Neural crest cell (in vitro differentiated cells): ENCODE measurements around the gene FCN2. TPM values are rescaled to one million over a fixed set of nuclear protein-coding genes. Genes with fewer than 3 reads are reported as not detected.

Experiments used
- DNase-seq: peaks from one replicate; pipeline ENCODE4 v3.0.0; 2021; ENCODE audit warnings: low read depth, mixed read lengths, low spot score
- H3K27ac Mint-ChIP-seq: one replicate; pipeline ENCODE4 v1.8.0; 2021; ENCODE audit warnings: mild to moderate bottlenecking, mixed read lengths; ENCODE audit not compliant: unreplicated experiment
- H3K27me3 Mint-ChIP-seq: 2 replicates; pipeline ENCODE4 v1.8.0; 2021; ENCODE audit warnings: low read depth, mild to moderate bottlenecking, mixed read lengths
- H3K36me3 Mint-ChIP-seq: 2 replicates; pipeline ENCODE4 v1.8.0; 2021; ENCODE audit warnings: low read depth, mild to moderate bottlenecking, mixed read lengths
- H3K4me1 Mint-ChIP-seq: 2 replicates; pipeline ENCODE4 v1.8.0; 2021; ENCODE audit warnings: mixed read lengths
- H3K4me3 Mint-ChIP-seq: one replicate; pipeline ENCODE4 v1.8.0; 2021; ENCODE audit warnings: mild to moderate bottlenecking, mixed read lengths
- H3K9me3 Mint-ChIP-seq: 2 replicates; pipeline ENCODE4 v1.8.0; 2021; ENCODE audit warnings: mixed read lengths
- total RNA-seq: library from RNA; stranded (reverse); gene quantifications from 2 replicates; pipeline ENCODE4 v1.2.1, GENCODE V29; 2021
- TF ChIP-seq, protein P1 (sequence below): fragments of 200-600 bp; sonication (generic); conservative IDR thresholded peaks from 2 replicates; pipeline ENCODE4 v1.5.0; 2021; ENCODE audit warnings: antibody characterized with exemption, mild to moderate bottlenecking

The FCN2 gene
- total RNA-seq, 1 donor from 2014 or later = not detected

DNA sequence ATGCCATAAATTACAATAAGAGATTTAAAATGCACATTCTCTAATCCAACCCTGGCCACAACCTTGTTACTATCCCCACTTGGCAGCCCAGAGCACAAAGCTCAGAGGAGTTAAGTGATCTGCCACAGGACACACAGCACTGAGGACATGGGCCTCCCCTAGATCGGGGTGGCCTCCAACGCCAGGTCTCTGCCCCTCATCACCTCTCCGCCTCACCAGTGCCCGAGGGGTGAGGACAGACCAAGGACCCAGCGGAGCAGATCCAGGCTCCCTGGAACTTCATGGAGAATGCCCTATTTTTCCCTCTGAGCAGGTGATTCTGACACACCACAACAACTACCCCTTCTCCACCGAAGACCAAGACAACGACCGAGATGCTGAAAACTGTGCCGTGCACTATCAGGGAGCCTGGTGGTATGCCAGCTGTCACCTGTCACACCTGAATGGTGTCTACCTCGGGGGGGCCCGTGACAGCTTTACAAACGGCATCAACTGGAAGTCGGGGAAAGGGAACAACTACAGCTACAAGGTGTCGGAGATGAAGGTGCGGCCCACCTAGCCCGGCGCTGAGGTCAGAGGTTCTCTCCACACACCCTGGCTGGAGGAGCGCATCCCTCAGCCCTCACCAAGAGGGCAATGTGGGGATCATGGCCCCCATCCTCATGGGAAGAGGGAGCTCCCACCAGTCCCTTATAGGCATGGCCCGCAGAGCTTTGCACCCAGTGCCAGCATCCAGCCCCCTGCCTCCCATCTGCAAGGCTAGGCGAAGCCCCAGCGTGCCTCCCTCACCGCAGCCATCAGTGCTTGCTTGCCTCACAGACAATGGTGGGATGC lies 12.5 kb upstream of the FCN2 start:
- Mint-ChIP-seq H3K27me3 (no peaks in the 10 kb centered on the region), H3K4me3 (no peak overlapping the region), H3K36me3 (no peaks in the 10 kb centered on the region), H3K9me3 (no peaks in the 10 kb centered on the region), H3K27ac (no peak overlapping the region), H3K4me1 (no peaks in the 10 kb centered on the region)
- DNase-seq = no peak
- TF ChIP-seq, protein P1, sequence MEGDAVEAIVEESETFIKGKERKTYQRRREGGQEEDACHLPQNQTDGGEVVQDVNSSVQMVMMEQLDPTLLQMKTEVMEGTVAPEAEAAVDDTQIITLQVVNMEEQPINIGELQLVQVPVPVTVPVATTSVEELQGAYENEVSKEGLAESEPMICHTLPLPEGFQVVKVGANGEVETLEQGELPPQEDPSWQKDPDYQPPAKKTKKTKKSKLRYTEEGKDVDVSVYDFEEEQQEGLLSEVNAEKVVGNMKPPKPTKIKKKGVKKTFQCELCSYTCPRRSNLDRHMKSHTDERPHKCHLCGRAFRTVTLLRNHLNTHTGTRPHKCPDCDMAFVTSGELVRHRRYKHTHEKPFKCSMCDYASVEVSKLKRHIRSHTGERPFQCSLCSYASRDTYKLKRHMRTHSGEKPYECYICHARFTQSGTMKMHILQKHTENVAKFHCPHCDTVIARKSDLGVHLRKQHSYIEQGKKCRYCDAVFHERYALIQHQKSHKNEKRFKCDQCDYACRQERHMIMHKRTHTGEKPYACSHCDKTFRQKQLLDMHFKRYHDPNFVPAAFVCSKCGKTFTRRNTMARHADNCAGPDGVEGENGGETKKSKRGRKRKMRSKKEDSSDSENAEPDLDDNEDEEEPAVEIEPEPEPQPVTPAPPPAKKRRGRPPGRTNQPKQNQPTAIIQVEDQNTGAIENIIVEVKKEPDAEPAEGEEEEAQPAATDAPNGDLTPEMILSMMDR = no peak

DNA sequence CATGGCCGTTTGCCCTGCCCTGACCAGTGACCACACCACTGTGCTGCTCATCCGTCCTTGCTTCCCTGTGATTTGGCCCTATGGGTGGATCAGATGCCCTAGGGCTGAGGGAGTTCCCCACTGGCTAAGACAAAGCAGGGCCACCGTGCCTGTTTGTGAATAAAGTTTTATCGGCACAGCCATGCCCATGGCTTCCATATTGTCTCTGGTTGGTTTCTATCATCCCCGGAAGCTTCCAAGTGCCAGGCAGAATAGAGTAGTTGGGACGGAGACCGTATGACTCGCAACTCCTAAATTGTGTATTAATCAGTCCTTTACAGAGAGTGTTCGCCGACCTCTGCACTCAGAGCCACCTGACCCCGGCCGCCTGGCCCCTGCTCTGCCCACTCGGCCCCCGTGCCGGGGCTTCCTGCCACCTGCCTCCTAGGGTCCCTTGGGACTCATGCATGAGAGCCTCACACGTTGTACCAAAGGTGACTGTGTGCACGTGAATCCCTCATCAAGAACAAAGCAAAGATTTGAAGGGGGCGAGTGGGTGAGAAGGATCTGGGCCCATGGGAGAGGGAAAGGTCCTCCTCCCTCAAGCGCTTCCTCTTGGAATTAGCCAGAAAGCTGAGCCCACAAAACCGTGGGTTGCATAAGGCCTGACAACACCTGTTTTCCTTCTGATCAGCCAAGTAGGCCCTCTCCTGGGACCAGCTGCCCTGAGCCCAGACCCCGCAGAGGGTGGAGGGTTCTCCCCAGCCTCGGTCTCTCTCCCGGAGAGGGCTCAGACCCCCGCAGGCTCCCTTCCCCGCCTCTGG lies 11.7 kb upstream of the FCN2 start:
- Mint-ChIP-seq H3K36me3 (no peaks in the 10 kb centered on the region), H3K4me3 (no peak overlapping the region), H3K9me3 (no peaks in the 10 kb centered on the region), H3K4me1 (no peaks in the 10 kb centered on the region), H3K27ac (no peak overlapping the region), H3K27me3 (no peaks in the 10 kb centered on the region)
- no peak for DNase-seq
- TF ChIP-seq, protein P1 = no peak

DNA sequence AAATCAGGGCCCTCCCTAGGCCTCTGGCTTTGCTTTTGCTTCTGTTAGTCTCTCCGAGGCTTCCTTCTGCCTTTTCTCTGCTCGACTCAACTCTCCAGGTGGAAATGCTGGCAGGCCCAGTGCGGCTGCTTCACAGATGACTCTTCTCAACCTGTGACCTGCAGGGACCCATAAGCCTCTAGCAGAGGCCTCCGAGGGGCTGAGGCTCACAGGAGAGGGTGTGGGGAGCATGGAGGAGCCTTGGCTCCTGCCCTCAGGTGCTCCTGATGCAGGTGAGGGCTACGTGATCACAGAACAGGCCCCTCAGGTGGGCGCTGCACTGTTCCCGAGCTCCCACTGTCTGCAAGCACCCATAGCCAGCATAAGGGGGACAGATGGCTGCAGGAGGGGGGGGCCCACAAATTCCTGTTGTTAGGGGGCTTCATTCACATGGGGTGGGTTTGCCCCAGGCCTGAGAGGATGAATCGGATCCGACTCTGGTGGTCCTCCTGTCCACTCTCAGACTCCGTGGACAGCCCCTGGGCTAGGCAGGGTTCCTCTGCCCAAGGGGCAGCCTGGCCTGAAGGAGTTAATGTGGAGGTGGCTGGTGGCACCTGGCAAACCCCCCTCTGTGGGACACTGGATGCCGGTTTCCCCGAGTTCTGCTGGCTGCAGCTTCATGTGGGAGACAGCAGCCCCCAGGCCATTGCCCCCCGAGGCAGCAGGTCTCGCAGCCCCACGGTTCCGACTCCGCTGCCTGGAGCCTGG lies 10.9 kb upstream of the FCN2 start:
- no peaks in the 10 kb centered on the region for H3K36me3 Mint-ChIP-seq
- TF ChIP-seq, protein P1 = no peak
- no peak overlapping the region for H3K27ac Mint-ChIP-seq
- no peaks in the 10 kb centered on the region for H3K27me3 Mint-ChIP-seq
- no peaks in the 10 kb centered on the region for H3K9me3 Mint-ChIP-seq
- no peaks in the 10 kb centered on the region for H3K4me1 Mint-ChIP-seq
- no peak for DNase-seq
- H3K4me3 Mint-ChIP-seq = no peak overlapping the region

DNA sequence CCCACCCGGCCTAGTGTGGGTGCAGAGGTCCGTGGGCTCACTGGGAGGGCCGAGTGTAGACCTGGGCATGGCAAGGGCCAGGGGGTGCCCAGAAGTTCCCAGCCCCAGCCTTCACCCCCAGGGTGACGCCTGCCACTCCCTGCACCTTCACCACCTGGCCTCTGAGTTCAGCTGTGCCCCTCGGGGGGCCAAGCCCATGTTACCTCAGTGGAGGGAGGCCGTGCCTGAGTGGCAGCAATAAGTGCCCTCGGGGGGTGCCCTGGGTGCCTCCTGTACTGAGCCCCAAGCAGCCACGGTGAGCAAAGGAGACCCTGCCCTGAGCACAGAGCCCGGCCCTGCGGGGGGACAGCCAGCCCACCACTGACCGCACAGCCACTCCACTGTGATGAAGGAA lies 10.3 kb upstream of the FCN2 start:
- no peaks in the 10 kb centered on the region for H3K36me3 Mint-ChIP-seq
- H3K4me1 Mint-ChIP-seq = no peaks in the 10 kb centered on the region
- no peaks in the 10 kb centered on the region for H3K27me3 Mint-ChIP-seq
- no peak overlapping the region for H3K27ac Mint-ChIP-seq
- TF ChIP-seq, protein P1 = no peak
- no peak overlapping the region for H3K4me3 Mint-ChIP-seq
- H3K9me3 Mint-ChIP-seq = no peaks in the 10 kb centered on the region
- no peak for DNase-seq
